ENCODE measurements around the gene GPC6.
A peak's percentile ranks its signal among the peaks of the same experiment; 100 is the strongest.

GPC6 gene

GRCh38 chr13:94020833-94021232, 794.2 kb downstream of the GPC6 start:
- no peak for DNase-seq (ENCODE audit: low read depth)
- TF ChIP-seq CTCF (IDR thresholded peaks at IDR 0.05; ENCODE audit: control insufficient read depth, insufficient read depth, low read depth, low read length, missing control alignments), result no peak

GRCh38 chr13:94028234-94028633, 801.6 kb downstream of the GPC6 start:
- no peak for DNase-seq (ENCODE audit: low read depth)

More at GRCh38 chr13:94020833-94021232, 794.2 kb downstream of the GPC6 start:
- H3K4me3 ChIP-seq (ENCODE audit: control insufficient read depth, low read depth, low read length), result no peak overlapping the region

GRCh38 chr13:94028650-94029049, 802.0 kb downstream of the GPC6 start:
- DNase-seq (ENCODE audit: low read depth), result no peak
- H3K4me3 ChIP-seq (ENCODE audit: control insufficient read depth, low read depth, low read length), result no peak overlapping the region
- no peak for TF ChIP-seq CTCF (IDR thresholded peaks at IDR 0.05; ENCODE audit: control insufficient read depth, insufficient read depth, low read depth, low read length, missing control alignments)

More at GRCh38 chr13:94028234-94028633, 801.6 kb downstream of the GPC6 start:
- H3K4me3 ChIP-seq (ENCODE audit: control insufficient read depth, low read depth, low read length), result no peak overlapping the region
- TF ChIP-seq CTCF (IDR thresholded peaks at IDR 0.05; ENCODE audit: control insufficient read depth, insufficient read depth, low read depth, low read length, missing control alignments), result no peak

- TF ChIP-seq CTCF (IDR thresholded peaks at IDR 0.05; ENCODE audit: control insufficient read depth, insufficient read depth, low read depth, low read length, missing control alignments), result no peak
- DNase-seq (ENCODE audit: low read depth), result no peak
- no peak overlapping the region for H3K4me3 ChIP-seq (ENCODE audit: control insufficient read depth, low read depth, low read length)
Observed at GRCh38 chr13:94030415-94031119, 804.0 kb downstream of the GPC6 start.

GRCh38 chr13:94031609-94032008, 805.0 kb downstream of the GPC6 start:
- peak; percentile 8 for DNase-seq (ENCODE audit: low read depth)
- H3K4me3 ChIP-seq (ENCODE audit: control insufficient read depth, low read depth, low read length), result no peak overlapping the region
- TF ChIP-seq CTCF (IDR thresholded peaks at IDR 0.05; ENCODE audit: control insufficient read depth, insufficient read depth, low read depth, low read length, missing control alignments), result no peak

GRCh38 chr13:94033098-94033497, 806.5 kb downstream of the GPC6 start:
- no peak for TF ChIP-seq CTCF (IDR thresholded peaks at IDR 0.05; ENCODE audit: control insufficient read depth, insufficient read depth, low read depth, low read length, missing control alignments)
- no peak overlapping the region for H3K4me3 ChIP-seq (ENCODE audit: control insufficient read depth, low read depth, low read length)
- no peak for DNase-seq (ENCODE audit: low read depth)
